Testis (tissue), 2 donors: ENCODE measurements around the gene PIP5K1C.

ENCODE experiments used
- CTCF ChIP-seq, 3 experiments: fragments of 450-650 bp in 2 of 3; fragments of 200-600 bp in 1 of 3; sonication (generic) in 1 of 3; IDR thresholded peaks; one replicate each; pipeline ENCODE4 v1.5.1; 2016 to 2019; ENCODE audit warnings: antibody characterized with exemption in 3 of 3, mild to moderate bottlenecking in 2 of 3, moderate library complexity in 1 of 3
- POLR2A ChIP-seq: fragments of 450-650 bp; IDR thresholded peaks from one replicate; pipeline ENCODE4 v1.6.1; 2017; ENCODE audit warnings: antibody characterized with exemption, mild to moderate bottlenecking, moderate library complexity

GRCh38 chr19:3696660-3696995 lies 3.6 kb downstream of the PIP5K1C start:
- TF ChIP-seq CTCF (IDR thresholded peaks at IDR 0.05) (no peak), POLR2A (no peak)
